GM19324 (cell line): ENCODE measurements around the gene C15orf62.
A peak's percentile ranks its signal among the peaks of the same experiment; 100 is the strongest.

Source experiments
- ATAC-seq: cut with Tn5 transposase; IDR thresholded peaks from one replicate; pipeline ENCODE4 v1.9.1; 2021; ENCODE audit warnings: mild to moderate bottlenecking, moderate library complexity; ENCODE audit not compliant: unreplicated experiment, low FRiP score

C15orf62 gene

GRCh38 chr15:40775740-40776536 is 6.2 kb downstream of the C15orf62 start:
- ATAC-seq: no peak

- ATAC-seq: no peak
Observed at GRCh38 chr15:40776537-40777141, 6.9 kb downstream of the C15orf62 start.

- peak; percentile 62 for ATAC-seq
Observed at GRCh38 chr15:40782609-40783227, 12.9 kb downstream of the C15orf62 start.

- no peak for ATAC-seq
Observed at GRCh38 chr15:40785164-40785563, 15.4 kb downstream of the C15orf62 start.

- no peak for ATAC-seq
Observed at GRCh38 chr15:40785814-40786213, 16.0 kb downstream of the C15orf62 start.

- no peak for ATAC-seq
Observed at GRCh38 chr15:40787344-40787841, 17.6 kb downstream of the C15orf62 start.

GRCh38 chr15:40787991-40788390 is 18.2 kb downstream of the C15orf62 start:
- ATAC-seq: no peak

GRCh38 chr15:40789119-40789518 is 19.3 kb downstream of the C15orf62 start:
- no peak for ATAC-seq

GRCh38 chr15:40789999-40790398 is 20.2 kb downstream of the C15orf62 start:
- no peak for ATAC-seq

GRCh38 chr15:40790718-40791117 is 20.9 kb downstream of the C15orf62 start:
- ATAC-seq: no peak

GRCh38 chr15:40792394-40792793 is 22.6 kb downstream of the C15orf62 start:
- no peak for ATAC-seq

GRCh38 chr15:40793216-40793989 is 23.6 kb downstream of the C15orf62 start:
- no peak for ATAC-seq

- ATAC-seq: no peak
Observed at GRCh38 chr15:40796041-40796440, 26.3 kb downstream of the C15orf62 start.

- ATAC-seq: no peak
Observed at GRCh38 chr15:40796512-40796911, 26.7 kb downstream of the C15orf62 start.

- ATAC-seq: no peak
Observed at GRCh38 chr15:40799523-40799922, 29.7 kb downstream of the C15orf62 start.

- ATAC-seq: no peak
Observed at GRCh38 chr15:40803076-40803475, 33.3 kb downstream of the C15orf62 start.

GRCh38 chr15:40803688-40804087 is 33.9 kb downstream of the C15orf62 start:
- ATAC-seq: no peak

GRCh38 chr15:40806672-40807027 is 36.9 kb downstream of the C15orf62 start:
- ATAC-seq: no peak

GRCh38 chr15:40807028-40807887 is 37.5 kb downstream of the C15orf62 start, which contains the start of the genes DNAJC17 and ZFYVE19:
TSS of gene DNAJC17 (minus strand) at chr15:40807473. CDS start at chr15:40807446, 27 bp downstream.
TSS of gene ZFYVE19 (plus strand) at chr15:40807089. CDS start at chr15:40807590, 501 bp downstream.
- ATAC-seq: peak; percentile 97
